ENCODE data around the gene IL26.

DNA sequence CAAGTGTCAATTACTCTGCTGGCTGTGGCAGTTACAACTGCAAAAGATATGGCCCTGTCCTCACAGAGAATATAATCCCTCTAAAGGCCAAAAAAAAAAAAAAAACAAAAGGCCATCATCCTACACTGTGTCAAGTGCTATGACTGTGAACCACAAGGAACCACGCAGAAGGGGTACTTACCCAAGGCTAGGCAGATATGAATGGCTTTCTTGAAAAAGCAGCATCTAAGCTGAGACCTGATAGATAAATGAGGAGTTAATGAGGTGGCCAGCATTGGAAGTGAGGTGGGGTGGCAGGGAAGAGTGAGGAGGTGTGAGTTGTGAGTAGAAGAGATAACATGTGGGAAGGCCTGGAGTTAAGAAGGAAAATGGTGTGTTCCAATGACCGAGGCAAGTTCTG is 44.2 kb upstream of the IL26 start:
- TF ChIP-seq, protein P1, sequence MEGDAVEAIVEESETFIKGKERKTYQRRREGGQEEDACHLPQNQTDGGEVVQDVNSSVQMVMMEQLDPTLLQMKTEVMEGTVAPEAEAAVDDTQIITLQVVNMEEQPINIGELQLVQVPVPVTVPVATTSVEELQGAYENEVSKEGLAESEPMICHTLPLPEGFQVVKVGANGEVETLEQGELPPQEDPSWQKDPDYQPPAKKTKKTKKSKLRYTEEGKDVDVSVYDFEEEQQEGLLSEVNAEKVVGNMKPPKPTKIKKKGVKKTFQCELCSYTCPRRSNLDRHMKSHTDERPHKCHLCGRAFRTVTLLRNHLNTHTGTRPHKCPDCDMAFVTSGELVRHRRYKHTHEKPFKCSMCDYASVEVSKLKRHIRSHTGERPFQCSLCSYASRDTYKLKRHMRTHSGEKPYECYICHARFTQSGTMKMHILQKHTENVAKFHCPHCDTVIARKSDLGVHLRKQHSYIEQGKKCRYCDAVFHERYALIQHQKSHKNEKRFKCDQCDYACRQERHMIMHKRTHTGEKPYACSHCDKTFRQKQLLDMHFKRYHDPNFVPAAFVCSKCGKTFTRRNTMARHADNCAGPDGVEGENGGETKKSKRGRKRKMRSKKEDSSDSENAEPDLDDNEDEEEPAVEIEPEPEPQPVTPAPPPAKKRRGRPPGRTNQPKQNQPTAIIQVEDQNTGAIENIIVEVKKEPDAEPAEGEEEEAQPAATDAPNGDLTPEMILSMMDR (IDR thresholded peaks at IDR 0.05; ENCODE audit: poor library complexity): no peak
- TF ChIP-seq EZH2 (IDR thresholded peaks at IDR 0.05; ENCODE audit: borderline replicate concordance) (no peak), EZH2phosphoT487 (IDR thresholded peaks at IDR 0.05; ENCODE audit: low read depth, severe bottlenecking, unreplicated experiment) (no peak)

Data from hepatocyte (in vitro differentiated cells).